IPS-18c (cell line): Measurements from ENCODE around the gene STK32C.
"Not testable (repeated sequence)": the region's sequence is repeated elsewhere in the genome, so short reads cannot be mapped to it uniquely, and the experiment has no call there.

Source experiments
- H3K4me3 ChIP-seq: 2 replicates; pipeline ENCODE4 v1.7.0; 2013; ENCODE audit warnings: low read depth, mild to moderate bottlenecking, low read length, moderate library complexity; ENCODE audit not compliant: insufficient read depth
- H3K9me3 ChIP-seq: one replicate; pipeline ENCODE4 v1.6.1; 2013; ENCODE audit warnings: mild to moderate bottlenecking, low read length, moderate library complexity; ENCODE audit not compliant: control insufficient read depth, insufficient read depth

Gene STK32C

GRCh38 chr10:132277311-132277741 is 30.4 kb downstream of the STK32C start:
- Histone ChIP-seq H3K4me3 (no peak overlapping the region), H3K9me3 (no peaks in the 10 kb centered on the region)

- Histone ChIP-seq H3K9me3 (no peaks in the 10 kb centered on the region), H3K4me3 (no peak overlapping the region)
Observed at GRCh38 chr10:132276706-132277105, 31.0 kb downstream of the STK32C start.

GRCh38 chr10:132276179-132276675 is 31.5 kb downstream of the STK32C start:
- no peaks in the 10 kb centered on the region for H3K9me3 ChIP-seq
- H3K4me3 ChIP-seq: no peak overlapping the region

GRCh38 chr10:132275426-132276178 is 32.1 kb downstream of the STK32C start:
- Histone ChIP-seq H3K4me3 (no peak overlapping the region), H3K9me3 (no peaks in the 10 kb centered on the region)

GRCh38 chr10:132274986-132275385 is 32.8 kb downstream of the STK32C start:
- no peak overlapping the region for H3K4me3 ChIP-seq
- H3K9me3 ChIP-seq: no peaks in the 10 kb centered on the region

- Histone ChIP-seq H3K4me3 (no peak overlapping the region), H3K9me3 (no peaks in the 10 kb centered on the region)
Observed at GRCh38 chr10:132274581-132274980, 33.2 kb downstream of the STK32C start.

GRCh38 chr10:132273966-132274365 is 33.8 kb downstream of the STK32C start:
- Histone ChIP-seq H3K4me3 (no peak overlapping the region), H3K9me3 (no peaks in the 10 kb centered on the region)

- H3K9me3 ChIP-seq: no peaks in the 10 kb centered on the region
- no peak overlapping the region for H3K4me3 ChIP-seq
Observed at GRCh38 chr10:132273304-132273944, 34.3 kb downstream of the STK32C start.

GRCh38 chr10:132272231-132272971 is 35.3 kb downstream of the STK32C start:
- H3K9me3 ChIP-seq: no peaks in the 10 kb centered on the region
- no peak overlapping the region for H3K4me3 ChIP-seq

- no peak overlapping the region for H3K4me3 ChIP-seq
- H3K9me3 ChIP-seq: no peaks in the 10 kb centered on the region
Observed at GRCh38 chr10:132271458-132272230, 36.1 kb downstream of the STK32C start.

- Histone ChIP-seq H3K4me3 (no peak overlapping the region), H3K9me3 (no peaks in the 10 kb centered on the region)
Observed at GRCh38 chr10:132270721-132271457, 36.9 kb downstream of the STK32C start.

- Histone ChIP-seq H3K9me3 (no peaks in the 10 kb centered on the region), H3K4me3 (no peak overlapping the region)
Observed at GRCh38 chr10:132270256-132270655, 37.5 kb downstream of the STK32C start.

GRCh38 chr10:132269266-132270230 is 38.2 kb downstream of the STK32C start:
- H3K9me3 ChIP-seq: no peaks in the 10 kb centered on the region
- H3K4me3 ChIP-seq: no peak overlapping the region

GRCh38 chr10:132267916-132268315 is 39.8 kb downstream of the STK32C start:
- not testable (repeated sequence) for H3K9me3 ChIP-seq, H3K4me3 ChIP-seq

- H3K9me3 ChIP-seq: no peaks in the 10 kb centered on the region
Observed at GRCh38 chr10:132266594-132267161, 41.1 kb downstream of the STK32C start.

More at GRCh38 chr10:132266594-132267161, 41.1 kb downstream of the STK32C start:
- H3K4me3 ChIP-seq: no peak overlapping the region
